Smooth muscle cell (in vitro differentiated cells): ENCODE results near the gene CELF4. TPM values are rescaled to one million over a fixed set of nuclear protein-coding genes. Genes with fewer than 3 reads are reported as not detected.
A peak's percentile ranks its signal among the peaks of the same experiment; 100 is the strongest.

Experiments used
- DNase-seq: peaks from one replicate; lab custom pipeline; 2025; ENCODE audit not compliant: unreplicated experiment; lab: John Stamatoyannopoulos, UW
- H2AFZ ChIP-seq: fragments of 200-600 bp; sonication (generic); 2 replicates; pipeline ENCODE4 v1.6.0; 2016; ENCODE audit warnings: antibody characterized with exemption, low read depth, mild to moderate bottlenecking
- H3F3A ChIP-seq: fragments of 200-600 bp; sonication (generic); 2 replicates; pipeline ENCODE4 v1.6.0; 2017; ENCODE audit warnings: antibody characterized with exemption, low read depth
- H3K27ac ChIP-seq: fragments of 200-600 bp; sonication (generic); 2 replicates; pipeline ENCODE4 v1.5.1; 2016; ENCODE audit warnings: low read depth, mild to moderate bottlenecking
- H3K27me3 ChIP-seq: fragments of 200-600 bp; sonication (generic); 2 replicates; pipeline ENCODE4 v1.6.1; 2016; ENCODE audit warnings: low read depth, mild to moderate bottlenecking
- H3K36me3 ChIP-seq: fragments of 200-600 bp; sonication (generic); 2 replicates; pipeline ENCODE4 v1.5.1; 2016; ENCODE audit warnings: low read depth
- H3K4me1 ChIP-seq: fragments of 200-600 bp; sonication (generic); 2 replicates; pipeline ENCODE4 v1.5.1; 2016; ENCODE audit warnings: low read depth
- H3K4me2 ChIP-seq: fragments of 200-600 bp; sonication (generic); 2 replicates; pipeline ENCODE4 v1.6.0; 2016; ENCODE audit warnings: mild to moderate bottlenecking
- H3K4me3 ChIP-seq: fragments of 200-600 bp; sonication (generic); 2 replicates; pipeline ENCODE4 v1.5.1; 2016; ENCODE audit warnings: mild to moderate bottlenecking
- H3K79me2 ChIP-seq: fragments of 200-600 bp; sonication (generic); 2 replicates; pipeline ENCODE4 v1.6.0; 2016; ENCODE audit warnings: low read depth, mild to moderate bottlenecking
- H3K9ac ChIP-seq: fragments of 200-600 bp; sonication (generic); 2 replicates; pipeline ENCODE4 v1.6.0; 2016; ENCODE audit warnings: low read depth
- H3K9me3 ChIP-seq: fragments of 200-600 bp; sonication (generic); replicated peaks from 2 replicates; pipeline ENCODE4 v1.5.1; 2016; ENCODE audit warnings: low read depth
- H4K20me1 ChIP-seq: fragments of 200-600 bp; sonication (generic); 2 replicates; pipeline ENCODE4 v1.6.0; 2016; ENCODE audit warnings: low read depth
- whole genome bisulfite sequencing: methylation state at CpG from one replicate; pipeline ENCODE4 v1.1.7; 2016; ENCODE audit warnings: low lambda C conversion rate; 5-methylcytosine and 5-hydroxymethylcytosine counted together
- polyA plus RNA-seq: library from polyadenylated mRNA; unstranded; fragments of >200 nt; fragmentation: Nextera tagmentation; extraction: Ambion mirVana; gene quantifications from 2 replicates; pipeline ENCODE4 v1.2.1, GENCODE V29; 2016
- total RNA-seq: library from RNA; depleted of rRNA; stranded (reverse); fragments of >200 nt; gene quantifications from 2 replicates; pipeline ENCODE4 v1.2.3, GENCODE V29; 2014
- TF ChIP-seq, protein P1 (sequence below): fragments of 200-600 bp; sonication (generic); IDR thresholded peaks from 2 replicates; pipeline ENCODE4 v1.5.1; 2017; ENCODE audit warnings: borderline replicate concordance, mild to moderate bottlenecking, antibody characterized with exemption; ENCODE audit not compliant: insufficient read depth, poor library complexity, severe bottlenecking

Gene CELF4
- total and polyA plus RNA-seq, 2 experiments from 2014 or later = 0.40 TPM; not detected in 1

DNA sequence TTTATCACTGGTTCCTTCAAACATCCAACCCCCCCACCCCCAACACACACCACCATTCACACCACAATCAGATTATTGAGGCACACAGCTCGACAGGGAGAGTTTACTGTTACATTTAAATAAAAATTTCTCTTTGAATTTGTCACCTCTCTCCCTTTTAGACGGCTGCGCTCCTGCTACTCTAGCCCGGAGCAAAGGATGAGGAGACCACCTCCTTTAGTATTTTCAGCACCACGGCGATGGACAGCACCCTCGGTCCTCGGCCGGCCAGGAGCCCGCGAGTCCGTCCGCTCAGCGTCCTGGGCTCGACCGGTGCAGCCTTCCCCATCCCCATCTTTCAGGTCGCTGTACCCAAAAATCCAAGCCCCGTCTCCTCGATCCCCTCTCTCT lies 892 bp downstream of the CELF4 start:
- H4K20me1 ChIP-seq = no peaks in the 10 kb centered on the region
- H3K9ac ChIP-seq = no peak overlapping the region
- DNase-seq = peak; percentile 40
- no peak overlapping the region for H3K27ac ChIP-seq
- H3F3A ChIP-seq = no peaks in the 10 kb centered on the region
- H3K4me3 ChIP-seq = peak overlapping the region; percentile 55
- H3K79me2 ChIP-seq = no peaks in the 10 kb centered on the region
- TF ChIP-seq, protein P1, sequence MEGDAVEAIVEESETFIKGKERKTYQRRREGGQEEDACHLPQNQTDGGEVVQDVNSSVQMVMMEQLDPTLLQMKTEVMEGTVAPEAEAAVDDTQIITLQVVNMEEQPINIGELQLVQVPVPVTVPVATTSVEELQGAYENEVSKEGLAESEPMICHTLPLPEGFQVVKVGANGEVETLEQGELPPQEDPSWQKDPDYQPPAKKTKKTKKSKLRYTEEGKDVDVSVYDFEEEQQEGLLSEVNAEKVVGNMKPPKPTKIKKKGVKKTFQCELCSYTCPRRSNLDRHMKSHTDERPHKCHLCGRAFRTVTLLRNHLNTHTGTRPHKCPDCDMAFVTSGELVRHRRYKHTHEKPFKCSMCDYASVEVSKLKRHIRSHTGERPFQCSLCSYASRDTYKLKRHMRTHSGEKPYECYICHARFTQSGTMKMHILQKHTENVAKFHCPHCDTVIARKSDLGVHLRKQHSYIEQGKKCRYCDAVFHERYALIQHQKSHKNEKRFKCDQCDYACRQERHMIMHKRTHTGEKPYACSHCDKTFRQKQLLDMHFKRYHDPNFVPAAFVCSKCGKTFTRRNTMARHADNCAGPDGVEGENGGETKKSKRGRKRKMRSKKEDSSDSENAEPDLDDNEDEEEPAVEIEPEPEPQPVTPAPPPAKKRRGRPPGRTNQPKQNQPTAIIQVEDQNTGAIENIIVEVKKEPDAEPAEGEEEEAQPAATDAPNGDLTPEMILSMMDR = no peak
- H3K4me1 ChIP-seq = peaks cover 22% of the 10 kb centered on the region
- peaks cover 89% of the 10 kb centered on the region for H3K27me3 ChIP-seq
- no peaks in the 10 kb centered on the region for H3K9me3 ChIP-seq
- 7% methylated on average over 19 of the region's 19 CpGs for WGBS
- H3K4me2 ChIP-seq = peak overlapping the region; percentile 95
- no peaks in the 10 kb centered on the region for H3K36me3 ChIP-seq
- H2AFZ ChIP-seq = no peak overlapping the region

- Histone ChIP-seq H3K9me3 (no peaks in the 10 kb centered on the region), H3K4me1 (peaks cover 22% of the 10 kb centered on the region), H3K9ac (no peak overlapping the region), H3K4me2 (no peak overlapping the region), H3F3A (no peaks in the 10 kb centered on the region), H3K4me3 (no peak overlapping the region), H3K79me2 (no peaks in the 10 kb centered on the region), H3K27me3 (peaks cover 83% of the 10 kb centered on the region), H3K36me3 (no peaks in the 10 kb centered on the region), H3K27ac (no peak overlapping the region), H4K20me1 (no peaks in the 10 kb centered on the region), H2AFZ (no peak overlapping the region)
- DNase-seq = no peak
- TF ChIP-seq, protein P1 = no peak
- 44% methylated on average over 13 of the region's 13 CpGs for WGBS
These were observed 1.6 kb downstream of the CELF4 start for GRCh38 chr18:37563931-37564392.

GRCh38 chr18:37561986-37562385 lies 3.6 kb downstream of the CELF4 start:
- Histone ChIP-seq H3K27ac (no peak overlapping the region), H3K9me3 (no peaks in the 10 kb centered on the region), H3K4me3 (no peak overlapping the region), H3K27me3 (peaks cover 68% of the 10 kb centered on the region), H3K36me3 (no peaks in the 10 kb centered on the region), H3K79me2 (no peaks in the 10 kb centered on the region), H2AFZ (no peak overlapping the region), H4K20me1 (no peaks in the 10 kb centered on the region), H3K9ac (no peak overlapping the region), H3K4me2 (no peak overlapping the region), H3F3A (no peaks in the 10 kb centered on the region), H3K4me1 (peaks cover 14% of the 10 kb centered on the region)
- TF ChIP-seq, protein P1 = no peak
- DNase-seq = no peak
- WGBS = 23% methylated on average over 1 of the region's 1 CpG

- no peaks in the 10 kb centered on the region for H4K20me1 ChIP-seq
- H3F3A ChIP-seq = no peaks in the 10 kb centered on the region
- peaks cover 1% of the 10 kb centered on the region for H3K4me1 ChIP-seq
- TF ChIP-seq, protein P1 = no peak
- no peak overlapping the region for H2AFZ ChIP-seq
- no peak overlapping the region for H3K4me3 ChIP-seq
- 44% methylated on average over 2 of the region's 2 CpGs for WGBS
- no peaks in the 10 kb centered on the region for H3K79me2 ChIP-seq
- no peak overlapping the region for H3K4me2 ChIP-seq
- no peak overlapping the region for H3K9ac ChIP-seq
- peaks cover 72% of the 10 kb centered on the region for H3K27me3 ChIP-seq
- no peak overlapping the region for H3K27ac ChIP-seq
- DNase-seq = no peak
- no peaks in the 10 kb centered on the region for H3K36me3 ChIP-seq
- no peaks in the 10 kb centered on the region for H3K9me3 ChIP-seq
These were observed 5.6 kb downstream of the CELF4 start for GRCh38 chr18:37560003-37560402.
